Activated CD8-positive, alpha-beta T cell treated with anti-CD3 and anti-CD28 coated beads, Interleukin-2, amount 10 ng/mL, durations not matched to agents 7 days and 5 days (primary cell): ENCODE data around the gene ETNK2. TPM values are rescaled to one million over a fixed set of nuclear protein-coding genes. Genes with fewer than 3 reads are reported as not detected.
A peak's percentile ranks its signal among the peaks of the same experiment; 100 is the strongest.

Source experiments
- ATAC-seq: fragments of 150-1000 bp; cut with Tn5 transposase; one replicate; pipeline ENCODE4 v1.10.0; 2021; ENCODE audit warnings: moderate library complexity
- CTCF ChIA-PET: fragments of 350-600 bp; sonication (Branson Sonifier 250); formaldehyde crosslinking; loops from one replicate; lab custom pipeline; 2021; ENCODE audit warnings: antibody characterized with exemption; lab: Charles Lee
- POLR2A ChIA-PET: fragments of 350-600 bp; sonication (Branson Sonifier 250); formaldehyde crosslinking; loops from one replicate; lab custom pipeline; 2021; ENCODE audit warnings: antibody characterized with exemption; lab: Charles Lee
- DNase-seq: peaks from one replicate; pipeline ENCODE4 v3.0.0-alpha.2; 2020
- H3K27ac Mint-ChIP-seq: one replicate; pipeline ENCODE4 v1.8.0; 2021; ENCODE audit warnings: mild to moderate bottlenecking, mixed read lengths
- H3K27me3 Mint-ChIP-seq: one replicate; pipeline ENCODE4 v1.8.0; 2021; ENCODE audit warnings: low read depth, mixed read lengths
- H3K36me3 Mint-ChIP-seq: one replicate; pipeline ENCODE4 v1.8.0; 2021; ENCODE audit warnings: low read depth, mixed read lengths
- H3K4me1 Mint-ChIP-seq: one replicate; pipeline ENCODE4 v1.8.0; 2021; ENCODE audit warnings: low read depth, mixed read lengths
- H3K4me3 Mint-ChIP-seq: one replicate; pipeline ENCODE4 v1.8.0; 2021; ENCODE audit warnings: mild to moderate bottlenecking, mixed read lengths
- H3K9me3 Mint-ChIP-seq: one replicate; pipeline ENCODE4 v1.8.0; 2022; ENCODE audit warnings: mixed read lengths; ENCODE audit not compliant: insufficient read depth
- total RNA-seq, 2 experiments: library from RNA; stranded (reverse); gene quantifications; one replicate each; pipeline ENCODE4 v1.2.3, GENCODE V29; 2021

The ETNK2 gene
- total RNA-seq, 2 experiments from 2014 or later: 0.11 TPM; not detected in 1

GRCh38 chr1:204172404-204173029, 20.7 kb upstream of the ETNK2 start:
- ChIA-PET CTCF (interaction anchor here (1.1 to 3.9 kb wide), 3 partner anchors 9 to 226 kb away, joined by 3 to 19 read pairs (median 6); no protein-coding TSS in a partner anchor), POLR2A (no interaction called here)
- Mint-ChIP-seq H3K27ac (no peak overlapping the region), H3K27me3 (no peaks in the 10 kb centered on the region), H3K9me3 (peaks cover 13% of the 10 kb centered on the region), H3K36me3 (peaks cover 3% of the 10 kb centered on the region), H3K4me1 (no peaks in the 10 kb centered on the region), H3K4me3 (no peak overlapping the region)
- DNase-seq (no peak), ATAC-seq (no peak)

- ATAC-seq: no peak
- no peak overlapping the region for H3K27ac Mint-ChIP-seq
- H3K4me3 Mint-ChIP-seq: no peak overlapping the region
- ChIA-PET CTCF (interaction anchor here (3.9 kb wide), 1 partner anchor 9 kb away, joined by 19 read pairs; no protein-coding TSS in a partner anchor), POLR2A (no interaction called here)
- H3K4me1 Mint-ChIP-seq: no peaks in the 10 kb centered on the region
- H3K36me3 Mint-ChIP-seq: peaks cover 3% of the 10 kb centered on the region
- no peaks in the 10 kb centered on the region for H3K27me3 Mint-ChIP-seq
- DNase-seq: no peak
- H3K9me3 Mint-ChIP-seq: peaks cover 13% of the 10 kb centered on the region
Measured at GRCh38 chr1:204171751-204172178, 19.9 kb upstream of the ETNK2 start.

GRCh38 chr1:204170494-204171155, 18.8 kb upstream of the ETNK2 start:
- ATAC-seq (no peak), DNase-seq (no peak)
- Mint-ChIP-seq H3K27ac (no peak overlapping the region), H3K4me1 (no peaks in the 10 kb centered on the region), H3K9me3 (peaks cover 13% of the 10 kb centered on the region), H3K27me3 (no peaks in the 10 kb centered on the region), H3K4me3 (no peak overlapping the region), H3K36me3 (peaks cover 3% of the 10 kb centered on the region)
- CTCF ChIA-PET: interaction anchor here (3.9 to 9.8 kb wide), 2 partner anchors 8 to 191 kb away, joined by 19 to 122 read pairs; partner anchors contain the start of gene PLEKHA6
- POLR2A ChIA-PET: no interaction called here

- Mint-ChIP-seq H3K4me1 (no peaks in the 10 kb centered on the region), H3K27me3 (peaks cover 2% of the 10 kb centered on the region), H3K36me3 (peaks cover 3% of the 10 kb centered on the region), H3K4me3 (no peak overlapping the region), H3K9me3 (peaks cover 13% of the 10 kb centered on the region), H3K27ac (no peak overlapping the region)
- ChIA-PET POLR2A (no interaction called here), CTCF (interaction anchor here (5.1 to 9.8 kb wide), 2 partner anchors 37 to 192 kb away, joined by 31 to 122 read pairs; partner anchors contain the start of gene PLEKHA6)
- no peak for ATAC-seq
- no peak for DNase-seq
Measured at GRCh38 chr1:204169858-204170257, 18.0 kb upstream of the ETNK2 start.

GRCh38 chr1:204167730-204168129, 15.9 kb upstream of the ETNK2 start:
- Mint-ChIP-seq H3K9me3 (peaks cover 13% of the 10 kb centered on the region), H3K4me3 (no peak overlapping the region), H3K4me1 (no peaks in the 10 kb centered on the region), H3K27me3 (peaks cover 2% of the 10 kb centered on the region), H3K36me3 (peaks cover 3% of the 10 kb centered on the region), H3K27ac (no peak overlapping the region)
- DNase-seq: no peak
- ChIA-PET POLR2A (no interaction called here), CTCF (interaction anchor here (0.6 to 9.8 kb wide), 8 partner anchors 8 to 639 kb away, joined by 3 to 122 read pairs (median 6); partner anchors contain the start of gene PLEKHA6)
- no peak for ATAC-seq

- ATAC-seq (no peak), DNase-seq (no peak)
- Mint-ChIP-seq H3K27me3 (peaks cover 2% of the 10 kb centered on the region), H3K4me3 (no peak within 1 kb of the TSS), H3K4me1 (no peaks in the 10 kb centered on the region), H3K9me3 (peaks cover 13% of the 10 kb centered on the region), H3K27ac (no peak within 1 kb of the TSS), H3K36me3 (peaks cover 3% of the 10 kb centered on the region)
- ChIA-PET POLR2A (interaction anchor here (0.9 kb wide), 1 partner anchor 43 kb away, joined by 3 read pairs; no protein-coding TSS in a partner anchor), CTCF (interaction anchor here (2.0 to 9.8 kb wide), 4 partner anchors 23 to 641 kb away, joined by 6 to 122 read pairs (median 19); partner anchors contain the start of gene PLEKHA6)
Measured at GRCh38 chr1:204166219-204166618, 14.4 kb upstream of the ETNK2 start, which contains the start of gene REN. TSS of gene REN (minus strand) at chr1:204166337. CDS start at chr1:204166293, 44 bp downstream.

- Mint-ChIP-seq H3K4me3 (no peak overlapping the region), H3K27ac (no peak overlapping the region), H3K4me1 (no peaks in the 10 kb centered on the region), H3K27me3 (peaks cover 6% of the 10 kb centered on the region), H3K9me3 (no peaks in the 10 kb centered on the region), H3K36me3 (no peaks in the 10 kb centered on the region)
- CTCF ChIA-PET: interaction anchor here (0.6 to 9.8 kb wide), 42 partner anchors 10 to 654 kb away, joined by 3 to 122 read pairs (median 4); partner anchors contain the start of genes ETNK2, GOLT1A and PLEKHA6
- peak; percentile 94 for ATAC-seq
- peak; percentile 81 for DNase-seq
- POLR2A ChIA-PET: no interaction called here
Measured at GRCh38 chr1:204162494-204163074, 10.7 kb upstream of the ETNK2 start.

- CTCF ChIA-PET: interaction anchor here (0.7 to 9.8 kb wide), 29 partner anchors 10 to 653 kb away, joined by 3 to 122 read pairs (median 4); partner anchors contain the start of genes ETNK2, GOLT1A and PLEKHA6
- POLR2A ChIA-PET: no interaction called here
- Mint-ChIP-seq H3K4me3 (no peak overlapping the region), H3K4me1 (no peaks in the 10 kb centered on the region), H3K27me3 (peaks cover 6% of the 10 kb centered on the region), H3K9me3 (no peaks in the 10 kb centered on the region), H3K27ac (no peak overlapping the region), H3K36me3 (no peaks in the 10 kb centered on the region)
- ATAC-seq (no peak), DNase-seq (no peak)
Measured at GRCh38 chr1:204161609-204162493, 10.0 kb upstream of the ETNK2 start.

GRCh38 chr1:204157962-204158361, 6.1 kb upstream of the ETNK2 start:
- H3K4me3 Mint-ChIP-seq: no peak overlapping the region
- no peaks in the 10 kb centered on the region for H3K9me3 Mint-ChIP-seq
- no peak for ATAC-seq
- no peaks in the 10 kb centered on the region for H3K4me1 Mint-ChIP-seq
- ChIA-PET POLR2A (no interaction called here), CTCF (no interaction called here)
- no peak for DNase-seq
- H3K27ac Mint-ChIP-seq: no peak overlapping the region
- no peaks in the 10 kb centered on the region for H3K36me3 Mint-ChIP-seq
- peaks cover 10% of the 10 kb centered on the region for H3K27me3 Mint-ChIP-seq

- POLR2A ChIA-PET: no interaction called here
- Mint-ChIP-seq H3K4me3 (no peak overlapping the region), H3K36me3 (no peaks in the 10 kb centered on the region), H3K27me3 (peaks cover 21% of the 10 kb centered on the region), H3K27ac (no peak overlapping the region), H3K9me3 (no peaks in the 10 kb centered on the region), H3K4me1 (peaks cover under 1% of the 10 kb centered on the region)
- DNase-seq: no peak
- CTCF ChIA-PET: no interaction called here
- no peak for ATAC-seq
Measured at GRCh38 chr1:204155881-204156280, 4.0 kb upstream of the ETNK2 start.
